ENCODE results near the gene GAB1. TPM values are rescaled to one million over a fixed set of nuclear protein-coding genes. Genes with fewer than 3 reads are reported as not detected.

The GAB1 gene
- total RNA-seq: 8.9 and 12.5 TPM in 2 replicates

GRCh38 chr4:143336781-143337599, at the start of gene GAB1:
TSS of gene GAB1 (plus strand) at chr4:143336876. CDS start at chr4:143337189, 313 bp downstream.

GRCh38 chr4:143513314-143514168, 176.9 kb downstream of the GAB1 start, which contains the start of gene SMARCA5:
TSS of gene SMARCA5 (plus strand) at chr4:143513702. CDS start at chr4:143513925, 223 bp downstream.

Other genes with a start within 250 kb of the GAB1 start
- gene USP38, start 152.0 kb upstream of the GAB1 start, total RNA-seq: 23.0 and 23.2 TPM in 2 replicates
- gene SMARCA5, start 176.8 kb downstream of the GAB1 start, total RNA-seq: 39.5 and 46.3 TPM in 2 replicates

Data from uterine smooth muscle cell (primary cell).